ENCODE data around the gene NOX5. TPM values are rescaled to one million over a fixed set of nuclear protein-coding genes. Genes with fewer than 3 reads are reported as not detected.

Gene NOX5
- total RNA-seq, 2 experiments from 2014 or later = not detected

GRCh38 chr15:68992696-68993095 is 21.8 kb upstream of the NOX5 start:
- Histone ChIP-seq H3K27ac (ENCODE audit: low read depth, low read length, poor library complexity, severe bottlenecking) (no peak overlapping the region), H3K4me1 (ENCODE audit: insufficient read depth, low read length, poor library complexity, severe bottlenecking) (no peaks in the 10 kb centered on the region), H4K20me1 (ENCODE audit: insufficient read depth, low read length) (no peaks in the 10 kb centered on the region), H3K9me2 (ENCODE audit: insufficient read depth, low read length) (no peaks in the 10 kb centered on the region), H3K4me3 (ENCODE audit: low read depth, low read length, poor library complexity, severe bottlenecking) (no peak overlapping the region), H3K4me2 (ENCODE audit: low read length) (no peak overlapping the region), H2AFZ (ENCODE audit: low read length) (no peak overlapping the region), H3K79me2 (ENCODE audit: insufficient read depth, low read depth, low read length) (no peaks in the 10 kb centered on the region), H3K9me3 (ENCODE audit: low read length) (no peaks in the 10 kb centered on the region), H3K36me3 (ENCODE audit: insufficient read depth, low read length) (no peaks in the 10 kb centered on the region)
- ChIA-PET POLR2A (no interaction called here), CTCF (ENCODE audit: unreplicated experiment) (interaction anchor here (0.5 kb wide), 1 partner anchor 627 kb away, joined by 3 read pairs; no protein-coding TSS in a partner anchor)
- intact Hi-C loops (cut with micrococcal nuclease; ENCODE audit: unreplicated experiment) = no loop called here
- TF ChIP-seq CTCF (conservative IDR thresholded peaks at IDR 0.05; ENCODE audit: low read length) = no peak
- no peak for TF ChIP-seq EZH2phosphoT487 (IDR thresholded peaks at IDR 0.05; ENCODE audit: borderline replicate concordance, low read depth, low read length)
- no TSS peak for BruUV-seq (replicated peaks)
- no peak for DNase-seq (ENCODE audit: low spot score)

- no TSS peak for BruUV-seq (replicated peaks)
- no peaks in the 10 kb centered on the region for H3K9me3 ChIP-seq (ENCODE audit: low read length)
- H3K4me2 ChIP-seq (ENCODE audit: low read length) = no peak overlapping the region
- no peaks in the 10 kb centered on the region for H3K9me2 ChIP-seq (ENCODE audit: insufficient read depth, low read length)
- no peaks in the 10 kb centered on the region for H3K4me1 ChIP-seq (ENCODE audit: insufficient read depth, low read length, poor library complexity, severe bottlenecking)
- no peaks in the 10 kb centered on the region for H4K20me1 ChIP-seq (ENCODE audit: insufficient read depth, low read length)
- CTCF ChIA-PET (ENCODE audit: unreplicated experiment) = interaction anchor here (0.5 kb wide), 1 partner anchor 628 kb away, joined by 3 read pairs; no protein-coding TSS in a partner anchor
- no peak overlapping the region for H2AFZ ChIP-seq (ENCODE audit: low read length)
- no peak for DNase-seq (ENCODE audit: low spot score)
- no peak overlapping the region for H3K27ac ChIP-seq (ENCODE audit: low read depth, low read length, poor library complexity, severe bottlenecking)
- H3K79me2 ChIP-seq (ENCODE audit: insufficient read depth, low read depth, low read length) = no peaks in the 10 kb centered on the region
- TF ChIP-seq EZH2phosphoT487 (IDR thresholded peaks at IDR 0.05; ENCODE audit: borderline replicate concordance, low read depth, low read length) = no peak
- no peak for TF ChIP-seq CTCF (conservative IDR thresholded peaks at IDR 0.05; ENCODE audit: low read length)
- intact Hi-C loops (cut with micrococcal nuclease; ENCODE audit: unreplicated experiment) = no loop called here
- H3K36me3 ChIP-seq (ENCODE audit: insufficient read depth, low read length) = no peaks in the 10 kb centered on the region
- no peak overlapping the region for H3K4me3 ChIP-seq (ENCODE audit: low read depth, low read length, poor library complexity, severe bottlenecking)
- POLR2A ChIA-PET = no interaction called here
Measured at GRCh38 chr15:68993276-68993675, 21.2 kb upstream of the NOX5 start.

GRCh38 chr15:68994149-68994548 is 20.3 kb upstream of the NOX5 start:
- no TSS peak for BruUV-seq (replicated peaks)
- no peak overlapping the region for H2AFZ ChIP-seq (ENCODE audit: low read length)
- H3K79me2 ChIP-seq (ENCODE audit: insufficient read depth, low read depth, low read length) = no peaks in the 10 kb centered on the region
- ChIA-PET POLR2A (no interaction called here), CTCF (ENCODE audit: unreplicated experiment) (no interaction called here)
- H3K9me3 ChIP-seq (ENCODE audit: low read length) = no peaks in the 10 kb centered on the region
- H4K20me1 ChIP-seq (ENCODE audit: insufficient read depth, low read length) = no peaks in the 10 kb centered on the region
- H3K36me3 ChIP-seq (ENCODE audit: insufficient read depth, low read length) = no peaks in the 10 kb centered on the region
- no peak for DNase-seq (ENCODE audit: low spot score)
- H3K27ac ChIP-seq (ENCODE audit: low read depth, low read length, poor library complexity, severe bottlenecking) = no peak overlapping the region
- intact Hi-C loops (cut with micrococcal nuclease; ENCODE audit: unreplicated experiment) = no loop called here
- H3K9me2 ChIP-seq (ENCODE audit: insufficient read depth, low read length) = no peaks in the 10 kb centered on the region
- no peak overlapping the region for H3K4me3 ChIP-seq (ENCODE audit: low read depth, low read length, poor library complexity, severe bottlenecking)
- no peaks in the 10 kb centered on the region for H3K4me1 ChIP-seq (ENCODE audit: insufficient read depth, low read length, poor library complexity, severe bottlenecking)
- no peak overlapping the region for H3K4me2 ChIP-seq (ENCODE audit: low read length)
- no peak for TF ChIP-seq EZH2phosphoT487 (IDR thresholded peaks at IDR 0.05; ENCODE audit: borderline replicate concordance, low read depth, low read length)
- TF ChIP-seq CTCF (conservative IDR thresholded peaks at IDR 0.05; ENCODE audit: low read length) = no peak

Data from OCI-LY7 (cell line).